Renal cortex interstitium (tissue), 15 donors: ENCODE measurements around the gene POLE3. TPM values are rescaled to one million over a fixed set of nuclear protein-coding genes. Genes with fewer than 3 reads are reported as not detected.
"Not testable (repeated sequence)": the region's sequence is repeated elsewhere in the genome, so short reads cannot be mapped to it uniquely, and the experiment has no call there.

Experiments used
- DNase-seq, 11 donors: peaks; one replicate each; pipeline ENCODE4 v3.0.0-alpha.2; 2013; ENCODE audit warnings: low read depth in 9 of 11, low spot score in 4 of 11; ENCODE audit errors: extremely low read depth in 1 of 11
- long read RNA-seq, 16 experiments: transcript quantifications; one replicate each; lab custom pipeline, GENCODE V29; 2026
- polyA plus RNA-seq, 3 donors: library from polyadenylated mRNA; unstranded; fragments of 120-200 nt; gene quantifications; one replicate each; pipeline ENCODE4 v1.2.1, GENCODE V29; 2013; ENCODE audit not compliant: insufficient read length in 3 of 3

Gene POLE3, protein sequence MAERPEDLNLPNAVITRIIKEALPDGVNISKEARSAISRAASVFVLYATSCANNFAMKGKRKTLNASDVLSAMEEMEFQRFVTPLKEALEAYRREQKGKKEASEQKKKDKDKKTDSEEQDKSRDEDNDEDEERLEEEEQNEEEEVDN
- polyA plus RNA-seq: 10 to 100 TPM; 58.7 to 72.4 (median 66.4) TPM
- long read RNA-seq, donor 1, transcript POLE3-201 (4 exons, 2,109 nt): major isoform, 16 of 17 reads
- long read RNA-seq, donor 1, partial matches to known transcripts: 0 of 17 reads
- long read RNA-seq, donor 1, other reads (novel, unspliced or antisense): 0 of 17 reads
- long read RNA-seq, donor 2, transcript POLE3-201 (4 exons, 2,109 nt): major isoform, 14 of 18 reads
- long read RNA-seq, donor 2, partial matches to known transcripts: 0 of 18 reads
- long read RNA-seq, donor 2, other reads (novel, unspliced or antisense): 0 of 18 reads
- long read RNA-seq, donor 3, transcript POLE3-201 (4 exons, 2,109 nt): major isoform, 27 of 29 reads
- long read RNA-seq, donor 3, partial matches to known transcripts: 0 of 29 reads
- long read RNA-seq, donor 3, other reads (novel, unspliced or antisense): 0 of 29 reads
- long read RNA-seq, donor 4, transcript POLE3-201 (4 exons, 2,109 nt): major isoform, 24 of 26 reads
- long read RNA-seq, donor 4, partial matches to known transcripts: 0 of 26 reads
- long read RNA-seq, donor 4, other reads (novel, unspliced or antisense): 0 of 26 reads
- long read RNA-seq, donor 5: 0 reads
- long read RNA-seq, donor 6, transcript POLE3-201 (4 exons, 2,109 nt): major isoform, 22 of 25 reads
- long read RNA-seq, donor 6, partial matches to known transcripts: 0 of 25 reads
- long read RNA-seq, donor 6, other reads (novel, unspliced or antisense): 0 of 25 reads
- long read RNA-seq, donor 7, transcript POLE3-201 (4 exons, 2,109 nt): major isoform, 36 of 39 reads
- long read RNA-seq, donor 7, partial matches to known transcripts: 0 of 39 reads
- long read RNA-seq, donor 7, other reads (novel, unspliced or antisense): 0 of 39 reads
- long read RNA-seq, donor 8, transcript POLE3-201 (4 exons, 2,109 nt): major isoform, 29 of 29 reads
- long read RNA-seq, donor 8, partial matches to known transcripts: 0 of 29 reads
- long read RNA-seq, donor 8, other reads (novel, unspliced or antisense): 0 of 29 reads
- long read RNA-seq, donor 9, transcript POLE3-201 (4 exons, 2,109 nt): major isoform, 19 of 19 reads
- long read RNA-seq, donor 9, partial matches to known transcripts: 0 of 19 reads
- long read RNA-seq, donor 9, other reads (novel, unspliced or antisense): 0 of 19 reads
- long read RNA-seq, donor 10, transcript POLE3-201 (4 exons, 2,109 nt): major isoform, 30 of 34 reads
- long read RNA-seq, donor 10, partial matches to known transcripts: 0 of 34 reads
- long read RNA-seq, donor 10, other reads (novel, unspliced or antisense): 0 of 34 reads
- long read RNA-seq, donor 11, transcript POLE3-201 (4 exons, 2,109 nt): major isoform, 13 of 16 reads
- long read RNA-seq, donor 11, partial matches to known transcripts: 0 of 16 reads
- long read RNA-seq, donor 11, other reads (novel, unspliced or antisense): 0 of 16 reads
- long read RNA-seq, donor 12, transcript POLE3-201 (4 exons, 2,109 nt): major isoform, 13 of 13 reads
- long read RNA-seq, donor 12, partial matches to known transcripts: 0 of 13 reads
- long read RNA-seq, donor 12, other reads (novel, unspliced or antisense): 0 of 13 reads
- long read RNA-seq, donor 13: 0 reads
- long read RNA-seq, donor 14, transcript POLE3-201 (4 exons, 2,109 nt): major isoform, 26 of 28 reads
- long read RNA-seq, donor 14, partial matches to known transcripts: 0 of 28 reads
- long read RNA-seq, donor 14, other reads (novel, unspliced or antisense): 0 of 28 reads
- long read RNA-seq, donor 15, transcript POLE3-201 (4 exons, 2,109 nt): major isoform, 12 of 14 reads
- long read RNA-seq, donor 15, partial matches to known transcripts: 0 of 14 reads
- long read RNA-seq, donor 15, other reads (novel, unspliced or antisense): 0 of 14 reads
- long read RNA-seq, donor 16, transcript POLE3-201 (4 exons, 2,109 nt): major isoform, 52 of 54 reads
- long read RNA-seq, donor 16, partial matches to known transcripts: 0 of 54 reads
- long read RNA-seq, donor 16, other reads (novel, unspliced or antisense): 0 of 54 reads

DNA sequence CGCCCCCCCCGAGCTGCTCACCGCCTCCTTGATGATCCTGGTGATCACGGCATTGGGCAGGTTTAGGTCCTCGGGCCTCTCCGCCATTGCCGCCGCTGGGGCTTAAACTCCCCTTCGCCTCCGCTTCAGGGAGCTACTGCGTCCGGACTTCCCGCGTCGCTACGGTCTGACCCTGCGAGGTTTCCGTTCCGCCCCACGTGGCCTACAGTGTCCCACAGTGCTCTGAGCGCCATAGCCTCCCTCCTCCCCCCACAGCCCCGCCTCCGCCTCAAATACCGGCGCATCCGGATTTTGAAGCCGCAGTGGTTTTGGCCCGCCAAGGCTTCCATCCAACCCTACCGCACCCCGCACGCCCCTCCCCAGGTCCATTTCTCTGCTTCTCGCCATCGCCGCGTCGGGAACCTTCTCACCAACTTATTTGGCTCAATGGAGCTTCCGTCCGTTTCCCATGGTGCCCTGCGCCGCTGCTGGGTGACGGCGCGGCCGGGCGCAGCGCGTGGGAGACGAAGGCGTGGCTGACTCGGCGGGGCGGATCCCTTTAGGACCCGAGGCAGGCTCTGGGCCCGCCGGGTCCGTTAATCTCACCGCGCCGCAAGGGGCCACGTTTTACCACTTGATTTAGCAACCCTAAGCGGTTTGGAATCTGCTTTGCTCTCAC lies at the start of gene POLE3, which contains the start of gene C9orf43:
POLE3 (minus strand) TSS at position 469 of the 658 bp plus-strand sequence; CDS start at position 87, 382 bp downstream.
C9orf43 (plus strand) TSS at position 541 of the 658 bp plus-strand sequence. CDS start 2,747 bp downstream, outside the sequence.
- peak; percentile 86 to 98 (median 95) for DNase-seq

DNA sequence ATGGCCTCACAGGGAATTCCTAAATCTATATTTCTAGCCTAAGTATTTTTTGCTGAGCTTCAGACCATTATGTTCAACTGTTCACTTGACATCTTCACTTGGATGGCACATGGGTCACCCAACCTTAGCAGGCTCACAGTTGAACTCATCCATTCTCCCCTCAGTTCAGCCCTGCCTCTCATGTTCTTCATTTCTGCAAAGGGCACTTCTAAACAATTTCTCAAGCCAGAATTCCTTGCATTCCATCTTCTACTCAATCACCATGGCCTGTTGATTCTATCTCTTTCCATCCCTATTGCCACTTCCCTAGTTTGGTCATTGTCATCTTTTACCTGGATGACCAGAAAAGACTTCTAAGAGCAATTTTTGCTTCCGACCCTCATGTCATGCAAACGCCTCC lies 45.8 kb upstream of the POLE3 start:
- no peak for DNase-seq

DNA sequence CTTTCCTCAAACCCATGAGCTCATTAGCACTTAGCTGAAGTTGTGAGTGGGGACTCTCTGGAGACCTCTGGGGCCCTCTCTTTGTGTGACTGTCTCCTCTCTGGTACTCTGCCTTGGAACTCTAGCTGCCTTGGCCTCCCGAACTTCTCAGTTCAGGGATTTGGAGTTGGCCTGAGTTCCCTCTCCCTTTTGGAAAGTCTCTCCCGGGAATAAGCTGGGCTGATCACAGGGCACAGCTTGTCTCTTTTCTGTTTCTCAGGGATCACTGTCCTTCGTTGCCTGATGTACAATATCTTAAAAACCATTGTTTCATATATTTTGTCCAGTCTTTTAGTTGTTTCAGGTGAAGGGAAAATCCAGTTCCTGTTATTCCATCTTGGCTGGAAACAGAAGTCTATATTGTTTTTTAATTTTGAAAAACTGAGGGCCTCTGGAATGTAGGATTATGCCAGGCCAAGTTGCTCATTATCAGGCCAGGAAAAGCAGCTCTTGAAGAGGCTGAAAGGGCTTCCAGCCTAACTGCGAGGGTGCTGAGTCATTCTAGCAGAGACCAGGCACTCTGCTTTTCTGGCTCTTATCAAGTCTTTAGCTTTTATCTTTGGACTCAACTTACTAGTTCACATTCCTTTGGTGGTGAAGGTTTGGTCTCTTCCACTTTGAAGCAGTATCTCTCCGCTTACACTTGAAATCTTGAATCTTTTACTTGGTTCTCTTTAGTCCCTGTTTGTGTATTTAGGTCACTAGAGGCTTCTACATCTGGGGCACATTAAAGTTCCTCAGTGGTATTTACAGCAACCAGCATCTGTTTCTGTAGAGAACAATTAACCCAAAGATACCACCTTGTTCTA lies 44.7 kb upstream of the POLE3 start:
- no peak for DNase-seq

DNA sequence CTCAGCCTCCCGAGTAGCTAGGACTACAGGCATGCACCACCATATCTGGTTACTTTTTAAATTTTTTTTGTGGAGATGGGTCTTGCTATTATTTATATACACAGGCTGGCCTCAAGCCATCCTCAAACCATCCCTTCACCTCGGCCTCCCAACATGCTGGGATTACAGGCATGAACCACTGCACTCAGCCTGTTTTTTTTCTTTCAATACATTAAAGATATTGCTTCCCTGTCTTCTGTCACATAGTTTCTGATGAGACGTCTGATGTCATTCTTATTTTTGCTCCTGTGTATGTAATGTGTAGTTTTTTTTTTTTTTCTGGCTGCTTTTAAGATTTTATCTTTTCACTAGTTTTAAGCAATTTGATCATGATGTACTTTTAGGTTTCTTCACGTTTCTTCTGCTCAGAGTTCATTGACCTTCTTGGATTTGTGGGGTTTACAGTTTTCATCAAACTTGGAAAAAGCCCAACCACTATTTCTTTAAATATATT lies 41.7 kb upstream of the POLE3 start:
- DNase-seq: no peak

DNA sequence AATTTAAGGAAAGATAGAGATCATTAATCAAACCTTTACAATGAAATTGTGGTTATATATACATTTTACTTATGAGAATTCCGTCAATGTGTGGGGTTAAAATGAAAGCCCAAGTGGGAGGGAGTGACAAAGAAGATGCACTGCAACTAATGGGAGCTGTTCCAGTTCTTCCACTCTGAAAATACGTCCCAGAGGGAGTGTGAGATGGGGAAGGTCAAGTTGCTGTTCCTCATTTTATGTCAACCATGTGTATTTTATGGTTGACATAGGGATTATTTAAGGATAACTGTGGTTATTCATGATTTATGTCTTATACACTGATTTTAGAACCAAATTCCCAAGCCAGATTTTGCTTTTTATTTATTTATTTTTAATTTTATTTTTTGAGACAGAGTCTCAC lies 38.9 kb upstream of the POLE3 start:
- no peak for DNase-seq

DNA sequence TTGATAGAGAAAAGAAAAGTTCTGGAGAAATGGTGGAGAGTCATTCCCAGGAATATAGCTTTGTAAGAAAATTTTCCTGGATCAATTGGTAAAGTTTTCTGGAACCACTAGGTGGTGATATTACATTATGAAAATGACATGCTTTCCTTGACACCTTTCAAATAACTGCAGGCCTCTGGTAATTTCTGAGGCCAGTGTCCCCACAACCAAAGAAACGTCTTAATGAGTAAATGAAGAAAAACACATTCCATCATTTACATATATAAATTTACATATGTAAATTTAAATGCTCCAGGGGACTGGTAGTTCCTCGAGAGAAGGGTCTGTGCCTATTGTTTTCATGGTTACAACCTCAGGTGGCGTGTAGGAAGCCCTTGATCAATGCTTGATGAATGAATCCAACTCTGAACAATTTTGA lies 35.9 kb upstream of the POLE3 start:
- DNase-seq: no peak

DNA sequence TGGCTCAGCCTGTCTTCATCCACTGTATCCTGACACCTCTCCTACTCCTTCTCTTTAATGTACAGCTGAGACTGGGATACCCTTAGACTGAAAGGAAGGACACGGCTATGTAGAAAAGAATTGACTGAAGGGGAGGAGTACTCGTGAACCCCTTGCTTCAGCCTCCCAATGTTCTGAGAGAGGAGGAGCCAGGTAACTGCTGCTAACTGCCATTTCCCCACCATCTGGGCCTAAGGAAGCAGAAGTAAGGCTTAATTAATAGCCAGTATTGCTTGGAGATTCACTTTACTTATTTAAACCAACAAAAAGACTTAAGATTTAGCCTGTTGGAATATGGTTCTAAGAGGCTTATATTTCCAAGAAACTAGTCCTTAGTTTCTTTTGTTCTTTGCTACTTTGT lies 34.3 kb upstream of the POLE3 start:
- no peak for DNase-seq

DNA sequence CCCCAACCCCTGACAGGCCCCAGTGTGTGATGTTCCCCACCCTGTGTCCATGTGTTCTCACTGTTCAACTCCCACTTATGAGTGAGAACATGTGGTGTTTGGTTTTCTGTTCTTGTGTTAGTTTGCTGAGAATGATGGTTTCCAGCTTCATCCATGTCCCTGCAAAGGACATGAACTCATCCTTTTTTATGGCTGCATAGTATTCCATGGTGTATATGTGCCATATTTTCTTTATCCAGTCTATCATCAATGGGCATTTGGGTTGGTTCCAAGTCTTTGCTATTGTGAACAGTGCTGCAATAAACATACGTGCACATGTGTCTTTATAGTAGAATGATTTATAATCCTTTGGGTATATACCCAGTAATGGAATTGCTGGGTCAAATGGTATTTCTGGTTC lies 27.2 kb upstream of the POLE3 start:
- not testable (repeated sequence) for DNase-seq

DNA sequence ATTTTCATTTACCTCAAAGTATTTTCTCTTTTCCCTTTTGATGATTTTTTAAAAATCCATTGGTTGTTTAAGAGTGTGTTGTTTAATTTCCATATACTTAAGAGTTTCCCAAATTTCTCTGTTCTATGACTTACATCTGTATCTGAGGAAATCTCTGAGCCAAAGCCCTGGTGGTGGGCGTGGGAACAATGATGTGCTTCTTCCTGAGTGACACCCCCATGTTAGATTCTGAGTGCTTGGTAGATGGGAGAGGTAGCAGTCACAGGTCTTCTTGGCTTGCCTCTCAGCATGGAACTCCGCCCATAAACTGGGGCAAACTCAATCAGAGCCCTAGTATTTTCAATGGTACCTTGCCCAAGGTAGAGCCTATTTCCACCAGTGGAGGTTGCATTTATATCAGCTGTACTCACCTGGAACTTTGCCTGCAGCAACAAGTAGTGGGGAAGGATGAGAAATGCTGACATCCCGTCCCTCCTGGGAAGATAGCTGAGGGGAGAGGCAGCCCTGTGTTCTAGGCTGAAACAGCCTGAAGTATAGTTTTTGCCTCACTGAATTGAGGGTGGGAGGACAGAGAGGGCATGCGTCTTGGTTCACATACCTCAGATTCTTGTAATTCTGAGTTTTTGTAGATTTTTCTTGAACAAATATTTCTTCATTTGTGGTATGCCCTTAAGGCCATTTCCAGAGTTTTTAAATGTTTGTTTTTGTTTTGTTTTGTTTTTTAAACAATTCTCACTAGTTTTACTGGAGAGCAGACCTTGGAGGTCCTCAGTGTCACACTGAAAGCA lies 26.4 kb upstream of the POLE3 start:
- no peak for DNase-seq

DNA sequence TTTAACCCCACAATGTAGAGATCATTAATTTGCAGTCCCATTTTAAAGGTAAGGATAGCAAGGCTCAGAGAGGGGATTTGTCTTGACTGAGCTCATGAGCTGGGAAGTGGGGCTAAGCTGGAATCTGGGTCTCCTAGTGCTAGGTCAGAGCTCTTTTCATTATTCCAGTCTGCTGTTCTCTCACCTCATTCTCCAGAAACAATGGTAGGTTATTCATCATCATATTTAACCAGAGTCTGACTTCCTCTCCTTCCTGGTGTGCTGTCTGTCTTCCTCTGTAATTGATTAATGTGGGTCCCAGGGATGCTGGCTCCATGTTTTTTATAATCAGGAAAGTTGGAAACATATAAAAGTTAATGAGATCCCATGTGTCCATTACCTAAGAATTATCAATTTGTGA lies 20.7 kb upstream of the POLE3 start:
- DNase-seq: no peak

DNA sequence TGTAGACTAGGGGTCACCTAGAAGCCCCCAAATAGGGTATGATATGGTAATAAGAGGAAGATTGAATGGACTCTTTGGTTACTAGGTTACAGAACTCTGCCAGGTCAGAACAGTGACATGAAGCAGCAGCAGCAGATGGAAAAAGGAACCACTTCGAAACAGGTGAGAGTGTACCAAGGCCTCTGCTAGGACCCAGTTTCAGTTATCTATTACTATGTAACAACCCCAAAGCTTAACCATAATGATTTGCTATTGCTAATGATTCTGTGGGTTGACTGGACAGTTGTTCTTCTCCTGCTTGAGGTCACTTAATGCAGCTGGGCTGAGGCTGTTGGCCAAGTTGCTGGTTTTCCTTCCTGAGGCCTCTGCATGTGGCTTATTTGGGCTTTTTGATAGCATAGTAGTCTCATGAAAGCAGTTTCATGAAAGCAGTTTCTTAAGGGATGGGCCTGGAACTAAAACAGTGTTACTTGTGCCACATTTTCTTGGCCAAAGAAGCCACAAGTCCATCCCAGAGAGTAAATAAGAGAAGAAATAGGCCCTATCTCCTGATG lies 17.7 kb upstream of the POLE3 start:
- DNase-seq: no peak

DNA sequence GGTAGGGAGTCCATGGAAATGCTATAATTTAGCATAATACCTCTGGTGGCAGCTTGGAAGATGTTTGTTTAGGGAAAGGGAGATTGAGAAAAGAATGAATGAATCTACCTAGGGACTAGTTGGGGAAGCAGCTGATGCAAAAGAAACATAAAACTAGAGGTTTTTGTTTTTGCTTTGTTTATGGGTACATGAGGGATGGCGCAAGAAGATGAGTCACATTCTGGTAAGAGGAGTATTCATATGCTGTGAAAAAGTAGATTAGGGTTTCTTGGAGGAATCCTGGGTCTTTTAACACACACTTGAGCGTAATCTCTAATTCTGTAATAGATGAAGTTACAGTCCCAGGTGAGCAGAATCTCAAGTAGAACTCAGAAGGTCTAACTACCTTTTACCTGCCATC lies 17.2 kb upstream of the POLE3 start:
- no peak for DNase-seq

DNA sequence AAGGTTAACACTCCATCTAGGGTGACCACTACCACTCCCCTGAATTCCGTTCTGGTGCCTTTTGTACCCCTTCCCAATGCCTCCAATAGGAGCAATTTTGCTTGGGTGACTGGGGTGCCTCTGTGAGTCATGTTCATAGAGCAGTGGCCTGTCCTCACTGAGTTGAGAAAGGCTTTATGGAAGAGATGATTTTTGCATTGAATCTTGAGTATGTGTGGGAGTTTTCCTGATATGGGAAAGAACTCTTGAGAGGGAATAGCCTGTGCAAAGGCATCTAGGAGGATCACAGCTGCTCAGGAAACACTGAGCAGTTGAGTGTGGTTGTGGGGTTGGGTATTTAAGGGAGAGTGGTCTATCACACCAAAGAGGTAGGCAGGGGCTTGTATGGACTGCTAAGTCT lies 16.2 kb upstream of the POLE3 start:
- no peak for DNase-seq

DNA sequence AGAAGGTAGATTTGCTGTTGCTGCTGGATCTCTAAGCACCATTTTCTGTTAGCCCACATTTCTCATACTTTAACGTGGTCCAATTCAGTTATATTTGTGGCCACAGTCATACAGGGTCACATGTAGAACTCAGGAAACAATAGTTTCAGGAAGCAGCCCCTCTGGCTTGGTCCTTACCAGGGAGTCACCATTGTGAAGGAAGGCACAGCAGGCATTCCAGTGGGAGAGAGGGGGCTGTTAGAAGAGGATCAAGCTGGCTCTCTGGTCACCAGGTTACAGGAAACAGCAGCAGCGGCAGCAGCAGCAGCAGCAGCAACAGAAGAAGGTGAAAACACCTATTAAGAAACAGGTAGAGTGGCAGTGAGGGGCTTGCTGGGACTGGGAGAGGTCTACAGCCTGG lies 14.6 kb upstream of the POLE3 start:
- DNase-seq: no peak

DNA sequence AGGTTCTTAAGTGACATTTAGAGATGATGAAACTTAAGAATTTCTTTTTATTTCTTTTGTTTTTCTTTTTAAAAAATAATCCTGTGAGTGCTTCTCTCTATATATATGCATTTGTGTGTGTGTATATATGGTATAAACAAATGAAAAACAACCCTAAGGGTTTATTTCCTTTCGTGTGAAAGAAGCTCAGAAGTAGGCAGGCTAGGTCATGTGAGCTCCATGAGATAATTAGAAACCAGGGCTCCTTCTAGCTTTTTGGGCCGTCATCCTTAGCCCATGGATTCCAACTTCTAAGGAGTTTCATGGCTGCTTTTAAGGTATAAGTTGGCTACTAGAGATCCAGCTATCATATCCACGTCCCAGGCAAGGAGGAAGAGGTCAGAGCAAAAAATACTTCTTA lies 11.3 kb upstream of the POLE3 start:
- DNase-seq: no peak
